ENCODE results near the gene FASN. TPM values are rescaled to one million over a fixed set of nuclear protein-coding genes. Genes with fewer than 3 reads are reported as not detected.

FASN gene
- total RNA-seq, 4 donors from 2014 or later = 30.3 to 63.6 (median 44.8) TPM

GRCh38 chr17:82049106-82049505 lies 48.9 kb downstream of the FASN start:
- H3K27me3 ChIP-seq = no peaks in the 10 kb centered on the region
- peaks cover 15 to 50% (median 43%) of the 10 kb centered on the region in 4 donors for H3K36me3 ChIP-seq
- 76% methylated on average over 5 of the region's 8 CpGs for WGBS
- no peak overlapping the region for H3K27ac ChIP-seq (replicated peaks in 1 of 4)
- no peaks in the 10 kb centered on the region for H3K9me3 ChIP-seq
- H3K4me3 ChIP-seq = no peak overlapping the region
- peaks cover 24 to 47% (median 41%) of the 10 kb centered on the region in 4 donors for H3K4me1 ChIP-seq
- TF ChIP-seq CTCF (IDR thresholded peaks at IDR 0.05) (no peak), EP300 (IDR thresholded peaks at IDR 0.05) (no peak), POLR2AphosphoS5 (IDR thresholded peaks at IDR 0.05) (no peak), POLR2A (IDR thresholded peaks at IDR 0.05; ENCODE audit: low read depth) (no peak)
- DNase-seq (ENCODE audit: extremely low spot score) = no peak
- intact Hi-C loops (cut with DNase I) = no loop called here

- intact Hi-C loops (cut with DNase I) = no loop called here
Measured at GRCh38 chr17:82048571-82048971, 49.5 kb downstream of the FASN start.

GRCh38 chr17:82047914-82048570 lies 50.0 kb downstream of the FASN start:
- Histone ChIP-seq H3K4me1 (peaks cover 18 to 37% (median 31%) of the 10 kb centered on the region in 4 donors), H3K27me3 (no peaks in the 10 kb centered on the region), H3K27ac (replicated peaks in 1 of 4) (no peak overlapping the region), H3K9me3 (no peaks in the 10 kb centered on the region), H3K36me3 (peaks cover 11 to 41% (median 35%) of the 10 kb centered on the region in 4 donors), H3K4me3 (no peak overlapping the region)
- WGBS = 77% methylated on average over 8 of the region's 25 CpGs
- DNase-seq (ENCODE audit: extremely low spot score) = no peak
- no peak for TF ChIP-seq POLR2AphosphoS5 (IDR thresholded peaks at IDR 0.05)
- TF ChIP-seq EP300 (IDR thresholded peaks at IDR 0.05) = no peak
- TF ChIP-seq CTCF (IDR thresholded peaks at IDR 0.05) = no peak
- intact Hi-C loops (cut with DNase I) = no loop called here

More at GRCh38 chr17:82048571-82048971, 49.5 kb downstream of the FASN start:
- WGBS = 88% methylated on average over 19 of the region's 20 CpGs
- Histone ChIP-seq H3K9me3 (no peaks in the 10 kb centered on the region), H3K36me3 (peaks cover 11 to 46% (median 38%) of the 10 kb centered on the region in 4 donors), H3K27me3 (no peaks in the 10 kb centered on the region), H3K27ac (replicated peaks in 1 of 4) (no peak overlapping the region), H3K4me3 (no peak overlapping the region), H3K4me1 (peaks cover 23 to 42% (median 37%) of the 10 kb centered on the region in 4 donors)
- DNase-seq (ENCODE audit: extremely low spot score) = no peak
- TF ChIP-seq CTCF (IDR thresholded peaks at IDR 0.05) = no peak

DNA sequence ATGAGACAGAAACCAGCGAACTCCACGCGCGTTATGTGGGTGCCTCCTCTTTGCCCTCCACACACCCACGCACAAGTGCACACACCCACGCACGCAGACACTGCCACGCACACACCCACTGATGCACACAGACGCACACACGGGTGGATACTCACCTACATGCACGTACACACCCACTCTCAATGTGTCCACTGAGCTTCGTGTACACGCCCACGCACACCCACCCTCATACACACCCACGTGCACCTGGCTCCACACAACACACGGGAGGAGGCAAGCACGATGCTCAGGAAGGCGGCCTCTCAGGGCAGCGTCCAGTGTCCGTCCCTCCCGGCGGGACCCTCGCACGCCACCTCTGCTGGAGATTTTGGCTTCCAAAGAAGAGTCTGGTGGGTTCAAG lies 50.7 kb downstream of the FASN start:
- TF ChIP-seq POLR2A (IDR thresholded peaks at IDR 0.05; ENCODE audit: low read depth) (no peak), EP300 (IDR thresholded peaks at IDR 0.05) (no peak), CTCF (IDR thresholded peaks at IDR 0.05) (no peak), POLR2AphosphoS5 (IDR thresholded peaks at IDR 0.05) (no peak)
- Histone ChIP-seq H3K36me3 (peaks cover 11 to 40% (median 35%) of the 10 kb centered on the region in 4 donors), H3K9me3 (no peaks in the 10 kb centered on the region), H3K4me1 (peaks cover 11 to 30% (median 25%) of the 10 kb centered on the region in 4 donors), H3K27ac (replicated peaks in 1 of 4) (no peak overlapping the region), H3K4me3 (no peak overlapping the region), H3K27me3 (no peaks in the 10 kb centered on the region)
- DNase-seq (ENCODE audit: extremely low spot score) = no peak
- intact Hi-C loops (cut with DNase I) = no loop called here
- WGBS = 85% methylated on average over 20 of the region's 24 CpGs

- H3K36me3 ChIP-seq = peaks cover 11 to 40% (median 35%) of the 10 kb centered on the region in 4 donors
- intact Hi-C loops (cut with DNase I) = no loop called here
- no peaks in the 10 kb centered on the region for H3K27me3 ChIP-seq
- TF ChIP-seq POLR2AphosphoS5 (IDR thresholded peaks at IDR 0.05) = no peak
- no peak for TF ChIP-seq EP300 (IDR thresholded peaks at IDR 0.05)
- no peak for TF ChIP-seq CTCF (IDR thresholded peaks at IDR 0.05)
- no peak for TF ChIP-seq POLR2A (IDR thresholded peaks at IDR 0.05; ENCODE audit: low read depth)
- H3K4me1 ChIP-seq = peaks cover 10 to 27% (median 22%) of the 10 kb centered on the region in 4 donors
- H3K27ac ChIP-seq (replicated peaks in 1 of 4) = no peak overlapping the region
- H3K4me3 ChIP-seq = no peak overlapping the region
- no peak for DNase-seq (ENCODE audit: extremely low spot score)
- WGBS = 87% methylated on average over 21 of the region's 21 CpGs
- H3K9me3 ChIP-seq = no peaks in the 10 kb centered on the region
Measured at GRCh38 chr17:82046903-82047302, 51.1 kb downstream of the FASN start.
